Gastroesophageal sphincter (tissue), 3 donors: ENCODE data around the gene TNFRSF8.

Source experiments
- CTCF ChIP-seq, 4 experiments: fragments of 200-600 bp in 2 of 4; fragments of 450-650 bp in 2 of 4; sonication (generic) in 1 of 4; IDR thresholded peaks; one replicate each; pipeline ENCODE4 v1.5.1; 2017 to 2019; ENCODE audit warnings: antibody characterized with exemption in 4 of 4, mild to moderate bottlenecking in 2 of 4, moderate library complexity in 2 of 4
- POLR2AphosphoS5 ChIP-seq: sonication (generic); formaldehyde crosslinking; IDR thresholded peaks from one replicate; pipeline ENCODE4 v1.6.1; 2017; ENCODE audit warnings: antibody characterized with exemption

- TF ChIP-seq POLR2AphosphoS5 (no peak), CTCF (IDR thresholded peaks at IDR 0.05) (no peak)
These were observed 87.5 kb downstream of the TNFRSF8 start for GRCh38 chr1:12150456-12151200.
